Left ventricle myocardium inferior (tissue), 1 donor: ENCODE data around the gene SLC66A3. TPM values are rescaled to one million over a fixed set of nuclear protein-coding genes. Genes with fewer than 3 reads are reported as not detected.

Source experiments
- DNase-seq: peaks from one replicate; pipeline ENCODE4 v3.0.0-alpha.2; 2020
- H3K27ac ChIP-seq: fragments of 200-600 bp; replicated peaks from 2 replicates; pipeline ENCODE4 v1.8.0; 2021
- H3K27me3 ChIP-seq: fragments of 200-600 bp; 2 replicates; pipeline ENCODE4 v1.8.0; 2021; ENCODE audit warnings: low read depth
- H3K36me3 ChIP-seq: fragments of 200-600 bp; 2 replicates; pipeline ENCODE4 v1.8.0; 2021
- H3K4me1 ChIP-seq: fragments of 200-600 bp; 2 replicates; pipeline ENCODE4 v1.8.0; 2021
- H3K4me3 ChIP-seq: fragments of 200-600 bp; 2 replicates; pipeline ENCODE4 v1.8.0; 2021; ENCODE audit warnings: mild to moderate bottlenecking, moderate library complexity
- H3K9me3 ChIP-seq: fragments of 200-600 bp; replicated peaks from 2 replicates; pipeline ENCODE4 v1.8.0; 2021
- intact Hi-C: fragments of 100-400 bp; cut with micrococcal nuclease; formaldehyde crosslinking; loops from one replicate; pipeline ENCODE4 v1.11.0; 2022
- total RNA-seq: library from RNA; stranded (reverse); fragmentation: NEBNext Ultra II Directional; extraction: Animal tissue kit (Norgen Biotek cat#: 25700); gene quantifications from one replicate; pipeline ENCODE4 v1.2.1, GENCODE V29; 2021
- TF ChIP-seq, protein P1 (sequence below): fragments of 200-600 bp; IDR thresholded peaks from 2 replicates; pipeline ENCODE4 v1.8.0; 2021; ENCODE audit warnings: antibody characterized with exemption, mild to moderate bottlenecking, borderline replicate concordance
- donor health status: DM: no; HTN: yes; CAD: no; lungs with severe emphysema.

SLC66A3 gene
- total RNA-seq, 1 donor from 2014 or later, result 7.8 TPM

DNA sequence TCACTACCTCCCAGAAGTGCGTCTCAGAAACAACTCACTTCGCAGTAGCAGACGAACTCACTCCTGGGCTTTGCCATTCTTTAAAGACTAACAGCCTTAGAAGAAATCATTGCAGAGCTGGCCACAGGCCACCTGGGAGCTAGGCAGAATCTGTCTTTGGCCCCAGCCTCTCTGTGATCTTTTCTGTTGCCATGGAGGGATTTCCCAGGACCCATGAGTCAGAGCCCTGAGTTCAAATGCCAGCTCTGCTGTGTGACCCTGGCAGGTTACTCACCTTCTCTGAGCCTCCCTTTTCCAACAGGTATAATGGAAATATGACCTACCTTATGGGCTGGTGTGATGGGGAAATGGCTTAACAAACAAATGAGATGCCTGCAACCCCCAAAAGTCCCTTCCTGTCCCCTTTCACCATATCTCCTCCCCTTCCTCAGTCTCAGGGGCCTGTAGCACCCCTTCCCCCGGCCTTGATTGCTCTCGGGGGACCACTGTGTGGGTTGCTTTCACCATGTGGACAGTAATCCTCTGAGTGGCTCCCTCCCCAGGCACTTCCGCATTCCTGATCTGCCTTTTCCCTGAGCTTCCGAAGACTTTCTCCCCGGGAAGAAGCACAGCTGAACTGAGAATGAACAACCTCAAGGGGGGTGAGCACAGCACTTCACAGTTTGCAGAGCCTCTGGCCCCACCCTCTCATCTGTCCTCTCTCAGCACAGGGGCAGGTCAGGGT, 34.0 kb upstream of the SLC66A3 start:
- no peak for DNase-seq
- Histone ChIP-seq H3K4me1 (no peaks in the 10 kb centered on the region), H3K36me3 (no peaks in the 10 kb centered on the region), H3K4me3 (no peak overlapping the region), H3K27ac (no peak overlapping the region), H3K27me3 (peaks cover 47% of the 10 kb centered on the region), H3K9me3 (no peaks in the 10 kb centered on the region)
- TF ChIP-seq, protein P1, sequence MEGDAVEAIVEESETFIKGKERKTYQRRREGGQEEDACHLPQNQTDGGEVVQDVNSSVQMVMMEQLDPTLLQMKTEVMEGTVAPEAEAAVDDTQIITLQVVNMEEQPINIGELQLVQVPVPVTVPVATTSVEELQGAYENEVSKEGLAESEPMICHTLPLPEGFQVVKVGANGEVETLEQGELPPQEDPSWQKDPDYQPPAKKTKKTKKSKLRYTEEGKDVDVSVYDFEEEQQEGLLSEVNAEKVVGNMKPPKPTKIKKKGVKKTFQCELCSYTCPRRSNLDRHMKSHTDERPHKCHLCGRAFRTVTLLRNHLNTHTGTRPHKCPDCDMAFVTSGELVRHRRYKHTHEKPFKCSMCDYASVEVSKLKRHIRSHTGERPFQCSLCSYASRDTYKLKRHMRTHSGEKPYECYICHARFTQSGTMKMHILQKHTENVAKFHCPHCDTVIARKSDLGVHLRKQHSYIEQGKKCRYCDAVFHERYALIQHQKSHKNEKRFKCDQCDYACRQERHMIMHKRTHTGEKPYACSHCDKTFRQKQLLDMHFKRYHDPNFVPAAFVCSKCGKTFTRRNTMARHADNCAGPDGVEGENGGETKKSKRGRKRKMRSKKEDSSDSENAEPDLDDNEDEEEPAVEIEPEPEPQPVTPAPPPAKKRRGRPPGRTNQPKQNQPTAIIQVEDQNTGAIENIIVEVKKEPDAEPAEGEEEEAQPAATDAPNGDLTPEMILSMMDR, result no peak
- intact Hi-C loops, result loop anchor here (5.0 kb wide), 1 partner anchor 289 kb away; no protein-coding TSS in a partner anchor

DNA sequence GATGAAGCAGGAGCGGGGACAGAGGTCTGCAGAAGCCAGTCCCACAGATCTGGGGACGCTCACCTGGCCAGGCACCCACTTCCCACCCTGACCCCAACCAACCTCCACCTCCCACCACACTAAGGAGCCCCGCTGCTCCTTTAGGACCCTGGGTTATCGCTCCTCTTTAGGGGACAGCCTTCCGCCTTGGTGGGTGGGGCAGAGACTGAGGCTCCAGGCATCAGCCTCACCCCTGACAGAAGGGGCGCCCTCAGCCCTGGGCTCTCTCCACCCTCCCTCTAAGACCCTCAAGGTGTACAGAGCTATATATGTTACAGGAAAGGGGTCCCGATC, 33.5 kb upstream of the SLC66A3 start:
- intact Hi-C loops, result loop anchor here (5.0 kb wide), 1 partner anchor 289 kb away; no protein-coding TSS in a partner anchor
- H3K4me3 ChIP-seq, result no peak overlapping the region
- no peaks in the 10 kb centered on the region for H3K36me3 ChIP-seq
- H3K4me1 ChIP-seq, result no peaks in the 10 kb centered on the region
- TF ChIP-seq, protein P1, result no peak
- H3K27ac ChIP-seq, result no peak overlapping the region
- peaks cover 53% of the 10 kb centered on the region for H3K27me3 ChIP-seq
- no peaks in the 10 kb centered on the region for H3K9me3 ChIP-seq
- DNase-seq, result no peak

DNA sequence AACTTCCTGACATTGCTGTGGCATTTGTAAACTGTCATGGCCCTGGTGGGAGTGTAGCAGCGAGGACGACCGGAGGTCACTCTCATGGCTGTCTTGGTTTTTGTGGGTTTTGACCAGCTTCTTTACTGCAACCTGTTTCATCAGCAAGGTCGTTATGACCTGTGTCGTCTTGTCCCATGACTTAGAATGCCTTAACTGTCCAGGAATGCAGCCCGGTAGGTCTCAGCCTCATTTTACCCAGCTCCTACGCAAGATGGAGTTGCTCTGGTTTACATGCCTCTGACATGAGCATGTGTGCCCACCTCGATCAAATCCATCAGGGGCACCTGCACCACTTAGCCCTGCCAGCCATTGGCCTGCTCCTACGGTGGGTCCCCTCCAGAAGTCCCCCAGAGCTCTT, 32.9 kb upstream of the SLC66A3 start:
- DNase-seq, result no peak
- TF ChIP-seq, protein P1, result no peak
- no peaks in the 10 kb centered on the region for H3K9me3 ChIP-seq
- no peak overlapping the region for H3K27ac ChIP-seq
- intact Hi-C loops, result loop anchor here (5.0 kb wide), 1 partner anchor 290 kb away; no protein-coding TSS in a partner anchor
- no peaks in the 10 kb centered on the region for H3K36me3 ChIP-seq
- no peak overlapping the region for H3K4me3 ChIP-seq
- H3K4me1 ChIP-seq, result no peaks in the 10 kb centered on the region
- peaks cover 54% of the 10 kb centered on the region for H3K27me3 ChIP-seq

DNA sequence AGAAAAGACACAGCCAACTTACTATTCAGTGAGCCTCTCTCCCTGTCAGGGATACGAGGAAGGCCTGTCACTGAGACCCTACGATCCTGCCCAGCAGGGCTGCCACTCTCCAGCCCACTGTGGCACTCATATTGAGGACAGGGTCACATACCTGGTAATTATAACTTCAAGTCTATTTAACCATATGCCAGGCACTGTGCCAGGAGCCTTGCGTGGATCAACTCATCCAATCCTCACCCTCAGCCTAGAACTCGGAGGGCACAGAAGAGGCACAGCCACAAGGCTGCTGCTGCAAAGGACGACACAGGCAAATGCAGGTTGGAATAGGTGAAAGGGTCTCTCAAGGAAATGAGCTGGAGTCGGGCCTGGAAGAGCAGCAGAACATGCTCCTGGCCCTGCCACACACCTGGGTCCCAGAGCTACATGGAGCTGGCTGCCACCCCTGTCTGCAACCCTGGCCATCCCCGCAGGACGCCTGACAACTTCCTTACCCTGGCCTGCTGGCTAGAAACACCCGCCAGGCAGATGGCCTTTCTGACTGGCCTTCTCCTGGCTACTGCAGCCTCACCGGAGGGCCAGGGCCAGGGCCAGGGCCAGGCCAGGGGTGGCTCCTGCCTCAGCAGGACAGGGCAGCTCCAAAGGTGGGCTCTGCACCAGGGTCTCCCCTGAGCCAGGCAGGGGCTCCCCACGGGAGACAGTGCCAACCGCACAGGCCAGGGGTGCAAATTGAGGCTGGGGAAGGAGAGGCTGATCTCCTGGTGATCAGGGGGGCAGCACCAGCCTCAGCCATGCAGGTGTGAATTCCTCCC, 32.1 kb upstream of the SLC66A3 start:
- Histone ChIP-seq H3K4me3 (no peak overlapping the region), H3K9me3 (no peaks in the 10 kb centered on the region), H3K4me1 (peaks cover 1% of the 10 kb centered on the region), H3K36me3 (no peaks in the 10 kb centered on the region), H3K27me3 (peaks cover 54% of the 10 kb centered on the region), H3K27ac (no peak overlapping the region)
- TF ChIP-seq, protein P1, result no peak
- intact Hi-C loops, result loop anchor here (5.0 kb wide), 1 partner anchor 291 kb away; no protein-coding TSS in a partner anchor
- DNase-seq, result no peak

DNA sequence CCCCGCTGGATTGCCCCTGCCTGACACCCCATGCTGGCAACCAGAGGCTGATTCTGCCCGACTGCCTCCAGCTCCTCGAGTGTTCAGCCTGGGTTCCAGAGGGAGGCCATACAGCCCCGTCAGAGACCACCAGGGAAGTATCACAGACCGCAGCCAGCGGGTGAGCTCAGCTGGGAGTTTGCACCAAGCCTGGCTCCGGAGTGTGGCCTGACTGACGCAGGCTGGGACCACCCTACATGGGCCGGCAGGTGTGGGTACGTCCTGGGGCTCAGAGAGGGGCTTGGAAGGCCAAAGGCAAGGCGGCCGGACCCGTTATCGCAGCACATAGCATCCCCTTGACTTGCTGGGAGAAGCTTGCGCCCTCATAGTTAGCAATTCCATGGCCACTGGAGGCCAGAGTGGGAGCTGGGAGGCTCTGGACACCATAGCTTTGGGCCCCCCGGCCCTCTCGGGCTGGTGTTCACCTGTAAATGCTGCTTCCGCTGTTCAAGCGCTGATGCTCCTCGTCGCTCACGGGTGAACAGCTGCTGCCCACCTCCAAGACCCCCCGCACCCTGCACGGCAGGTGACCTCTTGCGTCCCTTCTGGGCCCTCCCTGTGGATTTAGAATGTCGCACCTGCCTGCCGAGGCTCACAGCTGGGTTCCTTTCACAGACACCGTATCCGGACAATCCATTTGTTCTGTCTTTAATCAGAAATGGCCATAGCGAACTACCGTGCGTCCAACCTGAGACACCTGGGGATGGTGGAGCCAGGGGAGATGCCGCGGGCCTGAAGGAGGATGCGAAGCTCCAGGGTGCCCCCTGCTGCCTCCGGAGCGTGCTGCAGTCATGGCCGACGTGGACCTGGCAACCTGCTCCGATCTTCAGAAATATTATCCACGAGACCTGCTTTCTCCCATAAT, 31.2 kb upstream of the SLC66A3 start:
- intact Hi-C loops, result loop anchor here (5.0 kb wide), 1 partner anchor 292 kb away; no protein-coding TSS in a partner anchor
- H3K36me3 ChIP-seq, result no peaks in the 10 kb centered on the region
- no peaks in the 10 kb centered on the region for H3K9me3 ChIP-seq
- TF ChIP-seq, protein P1, result peak; percentile 78
- peak; percentile 54 for DNase-seq
- peaks cover 54% of the 10 kb centered on the region for H3K27me3 ChIP-seq
- no peak overlapping the region for H3K4me3 ChIP-seq
- H3K4me1 ChIP-seq, result peaks cover 9% of the 10 kb centered on the region
- H3K27ac ChIP-seq, result no peak overlapping the region
